H1 (cell line): ENCODE measurements around the gene SEL1L2. TPM values are rescaled to one million over a fixed set of nuclear protein-coding genes. Genes with fewer than 3 reads are reported as not detected.

ENCODE experiments used
- CTCF ChIA-PET: fragments of 300-600 bp; sonication (Branson Sonifier 250); formaldehyde crosslinking; loops from one replicate; lab custom pipeline; 2021; ENCODE audit not compliant: partially characterized antibody; lab: Charles Lee
- POLR2A ChIA-PET: fragments of 300-600 bp; sonication (Branson Sonifier 250); formaldehyde crosslinking; loops from one replicate; lab custom pipeline; 2021; ENCODE audit warnings: inconsistent platforms; ENCODE audit not compliant: partially characterized antibody; lab: Charles Lee
- DNase-seq, 2 experiments: peaks; one replicate each; pipeline versions ENCODE4 v3.0.0 to v3.0.0-alpha.2; 2010 to 2022; ENCODE audit warnings: low spot score in 2 of 2, low read depth in 1 of 2, mixed read lengths in 1 of 2
- FAIRE-seq: peaks from 2 replicates; lab custom pipeline; 2011; peaks lifted over from hg19 to GRCh38; lab: Jason Lieb, UNC
- H2AFZ ChIP-seq: 2 replicates; pipeline ENCODE4 v1.8.1; 2012; ENCODE audit warnings: low read length, inconsistent platforms
- H2AK5ac ChIP-seq: 2 replicates; pipeline ENCODE4 v1.6.1; 2013; ENCODE audit warnings: low read depth, low read length
- H2BK120ac ChIP-seq: replicated peaks from 2 replicates; pipeline ENCODE3; 2013; ENCODE audit warnings: low read depth, low read length, inconsistent platforms
- H2BK12ac ChIP-seq: 2 replicates; pipeline ENCODE4 v1.6.1; 2013; ENCODE audit warnings: low read depth, low read length
- H2BK15ac ChIP-seq: 2 replicates; pipeline ENCODE4 v1.6.1; 2013; ENCODE audit warnings: low read length
- H2BK20ac ChIP-seq: 2 replicates; pipeline ENCODE4 v1.6.1; 2013; ENCODE audit warnings: low read length
- H2BK5ac ChIP-seq: 2 replicates; pipeline ENCODE4 v1.6.1; 2013; ENCODE audit warnings: low read depth, low read length
- H3K14ac ChIP-seq: 2 replicates; pipeline ENCODE4 v1.6.1; 2013; ENCODE audit warnings: inconsistent platforms; ENCODE audit not compliant: insufficient read length
- H3K18ac ChIP-seq: 2 replicates; pipeline ENCODE4 v1.6.1; 2013; ENCODE audit warnings: low read length; ENCODE audit errors: extremely low read depth
- H3K23ac ChIP-seq: 2 replicates; pipeline ENCODE4 v1.6.1; 2013; ENCODE audit warnings: inconsistent platforms; ENCODE audit not compliant: insufficient read length
- H3K23me2 ChIP-seq: 2 replicates; pipeline ENCODE4 v1.6.1; 2013; ENCODE audit warnings: low read depth, low read length
- H3K27ac ChIP-seq: 2 replicates; pipeline ENCODE4 v1.6.1; 2011; ENCODE audit warnings: low read depth, low read length, inconsistent platforms
- H3K27me3 ChIP-seq, 4 experiments: replicated peaks in 1 of 4; 1 replicate in 1 of 4; 2 replicates in 3 of 4; pipeline versions ENCODE4 v1.6.1 to v1.8.1; 2011 to 2013; ENCODE audit warnings: low read length in 3 of 4, mild to moderate bottlenecking in 3 of 4, inconsistent platforms in 2 of 4, mixed read lengths in 2 of 4, moderate library complexity in 1 of 4; ENCODE audit not compliant: control insufficient read depth in 3 of 4, insufficient read depth in 3 of 4; ENCODE audit errors: extremely low read depth in 1 of 4
- H3K36me3 ChIP-seq, 4 experiments: 2 replicates each; pipeline versions ENCODE4 v1.6.1 to v1.8.1; 2011 to 2013; ENCODE audit warnings: mild to moderate bottlenecking in 4 of 4, low read length in 3 of 4, moderate library complexity in 2 of 4, control low read depth in 1 of 4, inconsistent platforms in 1 of 4; ENCODE audit not compliant: insufficient read depth in 4 of 4, control insufficient read depth in 2 of 4
- H3K4ac ChIP-seq: replicated peaks from 2 replicates; pipeline ENCODE3; 2013; ENCODE audit warnings: low read length, low read depth, mixed read lengths, inconsistent platforms; ENCODE audit not compliant: insufficient read length
- H3K4me1 ChIP-seq, 4 experiments: replicated peaks in 1 of 4; 1 replicate in 1 of 4; 2 replicates in 3 of 4; pipeline versions ENCODE4 v1.6.1 to v1.8.1; 2011 to 2013; ENCODE audit warnings: low read length in 3 of 4, inconsistent platforms in 2 of 4, mixed read lengths in 1 of 4; ENCODE audit not compliant: insufficient read depth in 4 of 4, control insufficient read depth in 3 of 4
- H3K4me2 ChIP-seq, 2 experiments: 2 replicates each; pipeline versions ENCODE4 v1.6.1 to v1.8.1; 2011 to 2013; ENCODE audit warnings: low read depth in 2 of 2, low read length in 2 of 2, control low read depth in 1 of 2, inconsistent platforms in 1 of 2, mild to moderate bottlenecking in 1 of 2; ENCODE audit not compliant: insufficient read depth in 1 of 2
- H3K4me3 ChIP-seq, 4 experiments: fragments of 200-600, 300-600 bp in 1 of 4; sonication (generic), shearing (Covaris generic), sonication (Bioruptor Twin) in 1 of 4; 2 replicates each; pipeline versions ENCODE4 v1.5.1 to v1.8.1; 2011 to 2016; ENCODE audit warnings: low read length in 4 of 4, low read depth in 3 of 4, control low read depth in 2 of 4, inconsistent platforms in 2 of 4, mild to moderate bottlenecking in 2 of 4, mixed read lengths in 1 of 4, moderate library complexity in 1 of 4; ENCODE audit not compliant: insufficient read depth in 2 of 4; ENCODE audit errors: extremely low read depth in 1 of 4
- H3K56ac ChIP-seq: replicated peaks from 2 replicates; pipeline ENCODE3; 2013; ENCODE audit warnings: low read depth, mild to moderate bottlenecking, mixed read lengths, low read length, inconsistent platforms; ENCODE audit not compliant: insufficient read length
- H3K79me1 ChIP-seq: 2 replicates; pipeline ENCODE4 v1.6.1; 2013; ENCODE audit warnings: low read depth, low read length, control low read depth
- H3K79me2 ChIP-seq, 2 experiments: 2 replicates each; pipeline versions ENCODE4 v1.6.1 to v1.8.1; 2012 to 2013; ENCODE audit warnings: low read length in 2 of 2, mild to moderate bottlenecking in 2 of 2, inconsistent platforms in 1 of 2; ENCODE audit not compliant: insufficient read depth in 2 of 2, control insufficient read depth in 1 of 2
- H3K9ac ChIP-seq, 4 experiments: replicated peaks in 1 of 4; 1 replicate in 1 of 4; 2 replicates in 3 of 4; pipeline versions ENCODE4 v1.6.1 to v1.8.1; 2011 to 2013; ENCODE audit warnings: low read depth in 3 of 4, low read length in 3 of 4, control low read depth in 2 of 4, mild to moderate bottlenecking in 2 of 4, moderate library complexity in 2 of 4, inconsistent platforms in 1 of 4; ENCODE audit errors: extremely low read depth in 1 of 4
- H3K9me3 ChIP-seq, 2 experiments: 2 replicates each; pipeline versions ENCODE4 v1.6.1 to v1.8.1; 2012 to 2013; ENCODE audit warnings: mild to moderate bottlenecking in 2 of 2, moderate library complexity in 2 of 2, control low read depth in 1 of 2, inconsistent platforms in 1 of 2, low read depth in 1 of 2, low read length in 1 of 2, mixed read lengths in 1 of 2; ENCODE audit not compliant: insufficient read depth in 2 of 2
- H4K20me1 ChIP-seq, 2 experiments: replicated peaks in 1 of 2; 2 replicates each; pipeline versions ENCODE3 to v1.8.1; 2011 to 2013; ENCODE audit warnings: inconsistent platforms in 2 of 2, low read length in 2 of 2, mild to moderate bottlenecking in 1 of 2; ENCODE audit not compliant: insufficient read depth in 2 of 2, control insufficient read depth in 1 of 2
- H4K5ac ChIP-seq: 2 replicates; pipeline ENCODE4 v1.6.1; 2013; ENCODE audit warnings: low read length, low read depth, mixed read lengths, inconsistent platforms; ENCODE audit not compliant: insufficient read length
- H4K8ac ChIP-seq: 2 replicates; pipeline ENCODE4 v1.8.0; 2013; ENCODE audit warnings: mild to moderate bottlenecking, moderate library complexity, low read length, inconsistent platforms; ENCODE audit not compliant: insufficient read depth; ENCODE audit errors: extremely low read depth
- H4K91ac ChIP-seq: replicated peaks from 2 replicates; pipeline ENCODE3; 2013; ENCODE audit warnings: low read length, mixed read lengths, inconsistent platforms; ENCODE audit not compliant: insufficient read length
- ASH2L ChIP-seq: fragments of 200-600, 300-600 bp; sonication (generic); IDR thresholded peaks from one replicate; pipeline ENCODE4 v1.7.1; 2017; ENCODE audit warnings: low read length
- BRCA1 ChIP-seq: IDR thresholded peaks from 2 replicates; pipeline ENCODE4 v1.6.1; 2012; ENCODE audit warnings: low read depth, low read length, improper control_type of control experiment
- HDAC2 ChIP-seq, 2 experiments: fragments of 300-600 bp in 1 of 2; sonication (generic) in 1 of 2; IDR thresholded peaks; 2 replicates each; pipeline ENCODE4 v1.6.1; 2011 to 2012; ENCODE audit warnings: low read depth in 2 of 2, low read length in 2 of 2, mild to moderate bottlenecking in 2 of 2, moderate library complexity in 2 of 2, borderline replicate concordance in 1 of 2, inconsistent platforms in 1 of 2
- PHF8 ChIP-seq: fragments of 200-600 bp; sonication (generic); conservative IDR thresholded peaks from 2 replicates; pipeline ENCODE4 v1.7.1; 2012; ENCODE audit warnings: low read depth, mild to moderate bottlenecking, inconsistent platforms, low read length, moderate library complexity
- POLR2A ChIP-seq, 2 experiments: IDR thresholded peaks; 1 replicate in 1 of 2; 2 replicates in 1 of 2; pipeline ENCODE4 v1.6.1; 2011; ENCODE audit warnings: low read depth in 2 of 2, low read length in 2 of 2, mild to moderate bottlenecking in 2 of 2; ENCODE audit errors: control extremely low read depth in 1 of 2
- SIRT6 ChIP-seq: IDR thresholded peaks from one replicate; pipeline ENCODE4 v1.7.1; 2012; ENCODE audit warnings: low read length, inconsistent platforms
- SRF ChIP-seq: IDR thresholded peaks from 2 replicates; pipeline ENCODE4 v1.6.1; 2011; ENCODE audit warnings: mild to moderate bottlenecking, low read depth, low read length, moderate library complexity
- SUZ12 ChIP-seq: fragments of 200-600 bp; sonication (generic); IDR thresholded peaks from 2 replicates; pipeline ENCODE4 v1.6.1; 2012; ENCODE audit warnings: mild to moderate bottlenecking, inconsistent platforms, low read length, moderate library complexity, mixed read lengths
- TBP ChIP-seq: IDR thresholded peaks from 2 replicates; pipeline ENCODE4 v1.6.1; 2011; ENCODE audit warnings: low read depth, low read length, improper control_type of control experiment
- TEAD4 ChIP-seq: IDR thresholded peaks from 2 replicates; pipeline ENCODE4 v1.6.1; 2012; ENCODE audit warnings: low read depth, low read length, inconsistent platforms, mixed read lengths
- WGBS, 2 experiments: shearing (Covaris generic) in 1 of 2; methylation state at CpG; one replicate each; pipeline versions ENCODE4 v1.1.6 to v1.1.7; 2013 to 2015; ENCODE audit warnings: low lambda C conversion rate in 2 of 2, mixed read lengths in 2 of 2, inconsistent platforms in 1 of 2, low coverage in 1 of 2, missing lambda C conversion rate in 1 of 2; ENCODE audit not compliant: insufficient replicate concordance in 2 of 2, insufficient coverage in 1 of 2, insufficient read length in 1 of 2; ENCODE audit errors: extremely low coverage in 1 of 2, missing lambda C conversion rate in 1 of 2; 5-methylcytosine and 5-hydroxymethylcytosine counted together
- polyA plus RNA-seq, 7 experiments: library from polyadenylated mRNA; depleted of rRNA in 3 of 7; stranded (reverse) in 5 of 7; unstranded in 2 of 7; fragments of >200 nt in 5 of 7; fragments of 200-250 nt in 2 of 7; gene quantifications; 1 replicate in 5 of 7; 2 replicates in 1 of 7; 4 replicates in 1 of 7; pipeline versions ENCODE4 v1.2.1 to v1.2.3, GENCODE V29; 2011 to 2013; ENCODE audit warnings: missing spikeins in 2 of 7, mixed read lengths in 2 of 7
- total RNA-seq: library from RNA; stranded (reverse); fragmentation: NEBNext Ultra II Directional; extraction: Animal tissue kit (Norgen Biotek cat#: 25700); gene quantifications from 2 replicates; pipeline ENCODE4 v1.2.1, GENCODE V29; 2021
- TF ChIP-seq, protein P1 (sequence below): IDR thresholded peaks from 2 replicates; pipeline ENCODE4 v1.6.1; 2012; ENCODE audit warnings: low read length, inconsistent platforms
- TF ChIP-seq, protein P2 (sequence below): IDR thresholded peaks from 2 replicates; pipeline ENCODE4 v1.6.1; 2012; ENCODE audit warnings: inconsistent platforms
- TF ChIP-seq, protein P3 (sequence below): IDR thresholded peaks from 2 replicates; pipeline ENCODE4 v1.6.1; 2011; ENCODE audit warnings: low read depth, mild to moderate bottlenecking, low read length; ENCODE audit not compliant: insufficient read depth

Gene SEL1L2
- total and polyA plus RNA-seq, 2 of the 8 experiments (the other 6 are each of a cell fraction or from before 2014, with no cell fraction given) = not detected

GRCh38 chr20:13960119-13960518, 30.3 kb downstream of the SEL1L2 start:
- POLR2A ChIA-PET = no interaction called here
- Histone ChIP-seq H4K8ac (no peak overlapping the region), H3K9me3 (no peaks in the 10 kb centered on the region), H3K36me3 (no peaks in the 10 kb centered on the region), H2BK120ac (no peak overlapping the region), H3K79me1 (no peaks in the 10 kb centered on the region), H3K4me1 (no peaks in the 10 kb centered on the region), H3K27me3 (no peaks in the 10 kb centered on the region), H3K56ac (no peak overlapping the region), H3K4me2 (no peak overlapping the region), H4K5ac (no peak overlapping the region), H4K91ac (no peak overlapping the region), H2BK20ac (no peak overlapping the region), H3K4me3 (no peak overlapping the region), H3K14ac (no peak overlapping the region), H3K9ac (no peak overlapping the region), H2AFZ (no peak overlapping the region), H2BK12ac (no peak overlapping the region), H2BK5ac (no peak overlapping the region), H3K27ac (no peak overlapping the region), H2AK5ac (no peak overlapping the region), H2BK15ac (no peak overlapping the region), H3K79me2 (no peaks in the 10 kb centered on the region), H3K23ac (no peak overlapping the region), H4K20me1 (no peaks in the 10 kb centered on the region), H3K23me2 (no peaks in the 10 kb centered on the region), H3K18ac (no peak overlapping the region), H3K4ac (no peak overlapping the region)
- FAIRE-seq (no peak), DNase-seq (no peak)
- CTCF ChIA-PET = interaction anchor here (0.5 to 1.3 kb wide), 2 partner anchors 8 to 179 kb away, joined by 3 to 5 read pairs; no protein-coding TSS in a partner anchor
- WGBS, 2 experiments = 96 to 100% methylated on average over 1 to 2 of the region's 2 CpGs
- no peak for TF ChIP-seq ASH2L
- TF ChIP-seq, protein P1, sequence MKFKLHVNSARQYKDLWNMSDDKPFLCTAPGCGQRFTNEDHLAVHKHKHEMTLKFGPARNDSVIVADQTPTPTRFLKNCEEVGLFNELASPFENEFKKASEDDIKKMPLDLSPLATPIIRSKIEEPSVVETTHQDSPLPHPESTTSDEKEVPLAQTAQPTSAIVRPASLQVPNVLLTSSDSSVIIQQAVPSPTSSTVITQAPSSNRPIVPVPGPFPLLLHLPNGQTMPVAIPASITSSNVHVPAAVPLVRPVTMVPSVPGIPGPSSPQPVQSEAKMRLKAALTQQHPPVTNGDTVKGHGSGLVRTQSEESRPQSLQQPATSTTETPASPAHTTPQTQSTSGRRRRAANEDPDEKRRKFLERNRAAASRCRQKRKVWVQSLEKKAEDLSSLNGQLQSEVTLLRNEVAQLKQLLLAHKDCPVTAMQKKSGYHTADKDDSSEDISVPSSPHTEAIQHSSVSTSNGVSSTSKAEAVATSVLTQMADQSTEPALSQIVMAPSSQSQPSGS = no peak
- no peak for TF ChIP-seq HDAC2 (IDR thresholded peaks at IDR 0.05; ENCODE audit: borderline replicate concordance in 1 of 2, low read depth in 2 of 2, low read length in 2 of 2)
- TF ChIP-seq TBP = no peak
- TF ChIP-seq SUZ12 = no peak
- no peak for TF ChIP-seq SRF
- TF ChIP-seq BRCA1 = no peak
- TF ChIP-seq TEAD4 = no peak
- TF ChIP-seq, protein P2, sequence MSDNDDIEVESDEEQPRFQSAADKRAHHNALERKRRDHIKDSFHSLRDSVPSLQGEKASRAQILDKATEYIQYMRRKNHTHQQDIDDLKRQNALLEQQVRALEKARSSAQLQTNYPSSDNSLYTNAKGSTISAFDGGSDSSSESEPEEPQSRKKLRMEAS = no peak
- no peak for TF ChIP-seq POLR2A (IDR thresholded peaks at IDR 0.05; ENCODE audit: control extremely low read depth in 1 of 2, low read depth in 2 of 2, low read length in 2 of 2)
- no peak for TF ChIP-seq PHF8
- TF ChIP-seq, protein P3, sequence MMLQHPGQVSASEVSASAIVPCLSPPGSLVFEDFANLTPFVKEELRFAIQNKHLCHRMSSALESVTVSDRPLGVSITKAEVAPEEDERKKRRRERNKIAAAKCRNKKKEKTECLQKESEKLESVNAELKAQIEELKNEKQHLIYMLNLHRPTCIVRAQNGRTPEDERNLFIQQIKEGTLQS = no peak
- TF ChIP-seq SIRT6 = no peak
